NB4 (cell line): ENCODE measurements around the gene PDIA4.

Experiments used
- POLR2A ChIP-seq: IDR thresholded peaks from 2 replicates; pipeline ENCODE4 v1.6.1; 2011; ENCODE audit warnings: mild to moderate bottlenecking; ENCODE audit not compliant: insufficient read length; ENCODE audit errors: extremely low read depth
- TF ChIP-seq, protein P1 (sequence below): IDR thresholded peaks from one replicate; pipeline ENCODE4 v1.5.1; 2012; ENCODE audit warnings: low read depth, low read length
- TF ChIP-seq, protein P2 (sequence below): IDR thresholded peaks from 2 replicates; pipeline ENCODE4 v1.6.1; 2011; ENCODE audit warnings: low read depth, low read length

DNA sequence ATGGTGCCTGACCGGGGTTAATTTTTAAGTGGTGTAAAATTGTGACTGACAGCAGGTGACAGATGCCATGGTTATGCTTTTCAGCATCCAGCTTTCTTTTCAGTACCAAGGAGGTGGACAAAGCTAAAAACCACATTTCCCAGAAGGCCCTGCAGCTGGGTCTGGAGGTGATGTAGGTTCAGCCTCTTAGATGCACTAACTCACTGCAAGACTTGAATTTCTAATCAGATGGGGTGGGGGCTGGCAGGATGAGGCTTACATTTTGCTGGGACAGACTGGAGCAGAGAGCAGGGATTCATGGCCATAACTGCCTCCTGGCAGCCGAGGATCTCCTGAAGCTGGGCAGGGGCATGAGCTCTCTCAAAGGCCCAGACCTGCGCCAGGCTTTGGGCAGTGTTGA, 52.4 kb downstream of the PDIA4 start:
- TF ChIP-seq POLR2A = no peak
- TF ChIP-seq, protein P1, sequence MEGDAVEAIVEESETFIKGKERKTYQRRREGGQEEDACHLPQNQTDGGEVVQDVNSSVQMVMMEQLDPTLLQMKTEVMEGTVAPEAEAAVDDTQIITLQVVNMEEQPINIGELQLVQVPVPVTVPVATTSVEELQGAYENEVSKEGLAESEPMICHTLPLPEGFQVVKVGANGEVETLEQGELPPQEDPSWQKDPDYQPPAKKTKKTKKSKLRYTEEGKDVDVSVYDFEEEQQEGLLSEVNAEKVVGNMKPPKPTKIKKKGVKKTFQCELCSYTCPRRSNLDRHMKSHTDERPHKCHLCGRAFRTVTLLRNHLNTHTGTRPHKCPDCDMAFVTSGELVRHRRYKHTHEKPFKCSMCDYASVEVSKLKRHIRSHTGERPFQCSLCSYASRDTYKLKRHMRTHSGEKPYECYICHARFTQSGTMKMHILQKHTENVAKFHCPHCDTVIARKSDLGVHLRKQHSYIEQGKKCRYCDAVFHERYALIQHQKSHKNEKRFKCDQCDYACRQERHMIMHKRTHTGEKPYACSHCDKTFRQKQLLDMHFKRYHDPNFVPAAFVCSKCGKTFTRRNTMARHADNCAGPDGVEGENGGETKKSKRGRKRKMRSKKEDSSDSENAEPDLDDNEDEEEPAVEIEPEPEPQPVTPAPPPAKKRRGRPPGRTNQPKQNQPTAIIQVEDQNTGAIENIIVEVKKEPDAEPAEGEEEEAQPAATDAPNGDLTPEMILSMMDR = no peak
- TF ChIP-seq, protein P2, sequence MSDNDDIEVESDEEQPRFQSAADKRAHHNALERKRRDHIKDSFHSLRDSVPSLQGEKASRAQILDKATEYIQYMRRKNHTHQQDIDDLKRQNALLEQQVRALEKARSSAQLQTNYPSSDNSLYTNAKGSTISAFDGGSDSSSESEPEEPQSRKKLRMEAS = no peak
